GM19193 (cell line): Measurements from ENCODE around the gene PEAK1.

Experiments
- POLR2A ChIP-seq: IDR thresholded peaks from 4 replicates; pipeline ENCODE4 v1.6.1; 2011; ENCODE audit not compliant: insufficient read depth, insufficient read length; ENCODE audit errors: extremely low read depth

PEAK1 gene

GRCh38 chr15:77097248-77097721 is 322.6 kb downstream of the PEAK1 start:
- no peak for TF ChIP-seq POLR2A

GRCh38 chr15:77096541-77096940 is 323.4 kb downstream of the PEAK1 start:
- TF ChIP-seq POLR2A, result no peak

GRCh38 chr15:77096138-77096537 is 323.8 kb downstream of the PEAK1 start:
- no peak for TF ChIP-seq POLR2A

GRCh38 chr15:77094397-77095030 is 325.4 kb downstream of the PEAK1 start:
- TF ChIP-seq POLR2A, result no peak

GRCh38 chr15:77093436-77093835 is 326.5 kb downstream of the PEAK1 start:
- no peak for TF ChIP-seq POLR2A

GRCh38 chr15:77091097-77091496 is 328.8 kb downstream of the PEAK1 start:
- TF ChIP-seq POLR2A, result no peak

- no peak for TF ChIP-seq POLR2A
Observed at GRCh38 chr15:77087213-77087612, 332.7 kb downstream of the PEAK1 start.

- no peak for TF ChIP-seq POLR2A
Observed at GRCh38 chr15:77085297-77085696, 334.6 kb downstream of the PEAK1 start.

GRCh38 chr15:77084436-77084835 is 335.5 kb downstream of the PEAK1 start:
- no peak for TF ChIP-seq POLR2A

- peak; percentile 21 for TF ChIP-seq POLR2A
Observed at GRCh38 chr15:77083381-77084160, 336.3 kb downstream of the PEAK1 start.

- TF ChIP-seq POLR2A, result no peak
Observed at GRCh38 chr15:77081971-77082370, 337.9 kb downstream of the PEAK1 start.

GRCh38 chr15:77076323-77076915 is 343.5 kb downstream of the PEAK1 start:
- TF ChIP-seq POLR2A, result no peak

- no peak for TF ChIP-seq POLR2A
Observed at GRCh38 chr15:77075528-77075927, 344.4 kb downstream of the PEAK1 start.

- TF ChIP-seq POLR2A, result no peak
Observed at GRCh38 chr15:77074350-77074749, 345.6 kb downstream of the PEAK1 start.

- no peak for TF ChIP-seq POLR2A
Observed at GRCh38 chr15:77071305-77072223, 348.3 kb downstream of the PEAK1 start.

GRCh38 chr15:77070495-77071304 is 349.2 kb downstream of the PEAK1 start, which contains the start of gene TSPAN3:
TSS of gene TSPAN3 (minus strand) at chr15:77071109. CDS start at chr15:77070954, 155 bp downstream.
- peak; percentile 87 for TF ChIP-seq POLR2A
